Fibroblast of skin of back (primary cell): ENCODE data around the gene VIPR2.

Experiments used
- DNase-seq: peaks from one replicate; pipeline ENCODE4 v3.0.0-alpha.2; 2013

VIPR2 gene

GRCh38 chr7:159039716-159040115, 105.0 kb downstream of the VIPR2 start:
- DNase-seq = no peak

- no peak for DNase-seq
These were observed 106.6 kb downstream of the VIPR2 start for GRCh38 chr7:159038066-159038465.

- no peak for DNase-seq
These were observed 107.6 kb downstream of the VIPR2 start for GRCh38 chr7:159036916-159037605.

- DNase-seq = no peak
These were observed 109.0 kb downstream of the VIPR2 start for GRCh38 chr7:159035571-159036073.

- no peak for DNase-seq
These were observed 109.7 kb downstream of the VIPR2 start for GRCh38 chr7:159034988-159035387.

- DNase-seq = no peak
These were observed 110.3 kb downstream of the VIPR2 start for GRCh38 chr7:159034394-159034793.

GRCh38 chr7:159033956-159034355, 110.7 kb downstream of the VIPR2 start:
- no peak for DNase-seq

GRCh38 chr7:159033473-159033825, 111.2 kb downstream of the VIPR2 start:
- no peak for DNase-seq

GRCh38 chr7:159032753-159033472, 111.8 kb downstream of the VIPR2 start:
- no peak for DNase-seq

- no peak for DNase-seq
These were observed 112.3 kb downstream of the VIPR2 start for GRCh38 chr7:159032322-159032721.

- no peak for DNase-seq
These were observed 112.9 kb downstream of the VIPR2 start for GRCh38 chr7:159031750-159032149.

- DNase-seq = no peak
These were observed 113.4 kb downstream of the VIPR2 start for GRCh38 chr7:159031135-159031701.

GRCh38 chr7:159030490-159031134, 114.1 kb downstream of the VIPR2 start:
- no peak for DNase-seq

- no peak for DNase-seq
These were observed 115.9 kb downstream of the VIPR2 start for GRCh38 chr7:159028508-159029401.

GRCh38 chr7:159027789-159028507, 116.7 kb downstream of the VIPR2 start:
- DNase-seq = no peak

GRCh38 chr7:159027056-159027788, 117.4 kb downstream of the VIPR2 start:
- peak; percentile 15 for DNase-seq

GRCh38 chr7:159026271-159027055, 118.2 kb downstream of the VIPR2 start:
- DNase-seq = no peak

- DNase-seq = peak; percentile 27
These were observed 119.4 kb downstream of the VIPR2 start for GRCh38 chr7:159025161-159025779.

GRCh38 chr7:159024280-159024951, 120.3 kb downstream of the VIPR2 start:
- no peak for DNase-seq
